Measurements from ENCODE around the gene STX16. TPM values are rescaled to one million over a fixed set of nuclear protein-coding genes. Genes with fewer than 3 reads are reported as not detected.

STX16 gene
- total and polyA plus RNA-seq, 2 experiments from 2014 or later, result 23.2 to 41.8 TPM

DNA sequence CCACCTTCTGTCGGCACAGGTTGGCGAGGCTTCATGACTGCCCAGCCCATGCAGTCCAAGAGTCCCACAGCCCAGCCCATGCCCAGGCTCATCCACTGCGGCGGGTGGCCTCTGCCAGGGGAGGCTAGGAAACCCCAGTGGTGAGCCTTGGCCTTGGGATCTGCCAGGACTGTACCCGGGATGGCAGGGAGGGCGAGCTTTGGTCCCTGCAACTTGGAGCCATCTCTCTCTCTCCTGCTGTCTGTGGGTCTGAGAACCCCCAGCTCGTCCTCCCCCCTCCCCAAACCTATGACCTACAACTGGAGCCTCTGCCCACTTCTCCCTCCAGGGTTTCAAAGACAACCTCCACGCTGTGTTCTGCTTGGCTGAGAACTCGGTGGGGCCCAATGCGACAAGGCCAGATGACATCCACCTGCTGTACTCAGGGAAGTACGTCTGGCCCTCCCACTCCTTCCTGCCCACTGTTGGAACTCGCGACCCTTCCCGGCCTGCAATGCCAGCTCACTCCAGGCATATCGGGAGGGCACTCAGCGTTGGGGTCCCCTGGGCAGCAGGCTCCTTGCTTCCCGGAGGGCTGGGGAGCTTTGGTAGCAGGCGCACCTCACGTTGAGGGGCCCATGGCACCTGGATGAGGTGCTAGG is 61.2 kb downstream of the STX16 start:
- peak; percentile 4 for DNase-seq (ENCODE audit: low spot score)
- no peak overlapping the region for H3K27ac ChIP-seq
- WGBS (ENCODE audit: low lambda C conversion rate, missing lambda C conversion rate), result 92% methylated on average over 19 of the region's 19 CpGs
- no peaks in the 10 kb centered on the region for H3K4me1 ChIP-seq (ENCODE audit: insufficient read depth)
- H3K79me2 ChIP-seq, result no peaks in the 10 kb centered on the region
- no peaks in the 10 kb centered on the region for H4K20me1 ChIP-seq (ENCODE audit: insufficient read depth, poor library complexity, severe bottlenecking)
- H2AFZ ChIP-seq, result no peak overlapping the region
- H3K4me3 ChIP-seq, result no peak overlapping the region
- no peaks in the 10 kb centered on the region for H3K36me3 ChIP-seq (replicated peaks; ENCODE audit: insufficient read depth, low read depth)
- no peaks in the 10 kb centered on the region for H3K9me2 ChIP-seq (replicated peaks; ENCODE audit: insufficient read depth)
- H3K4me2 ChIP-seq, result no peak overlapping the region
- TF ChIP-seq EZH2 (IDR thresholded peaks at IDR 0.05; ENCODE audit: borderline replicate concordance), result no peak
- no peak for TF ChIP-seq CTCF (IDR thresholded peaks at IDR 0.05; ENCODE audit: poor library complexity)
- TF ChIP-seq EZH2phosphoT487 (IDR thresholded peaks at IDR 0.05; ENCODE audit: low read depth, severe bottlenecking, unreplicated experiment), result no peak
- no peaks in the 10 kb centered on the region for H3K27me3 ChIP-seq
- no peaks in the 10 kb centered on the region for H3K9me3 ChIP-seq (ENCODE audit: low read depth)

DNA sequence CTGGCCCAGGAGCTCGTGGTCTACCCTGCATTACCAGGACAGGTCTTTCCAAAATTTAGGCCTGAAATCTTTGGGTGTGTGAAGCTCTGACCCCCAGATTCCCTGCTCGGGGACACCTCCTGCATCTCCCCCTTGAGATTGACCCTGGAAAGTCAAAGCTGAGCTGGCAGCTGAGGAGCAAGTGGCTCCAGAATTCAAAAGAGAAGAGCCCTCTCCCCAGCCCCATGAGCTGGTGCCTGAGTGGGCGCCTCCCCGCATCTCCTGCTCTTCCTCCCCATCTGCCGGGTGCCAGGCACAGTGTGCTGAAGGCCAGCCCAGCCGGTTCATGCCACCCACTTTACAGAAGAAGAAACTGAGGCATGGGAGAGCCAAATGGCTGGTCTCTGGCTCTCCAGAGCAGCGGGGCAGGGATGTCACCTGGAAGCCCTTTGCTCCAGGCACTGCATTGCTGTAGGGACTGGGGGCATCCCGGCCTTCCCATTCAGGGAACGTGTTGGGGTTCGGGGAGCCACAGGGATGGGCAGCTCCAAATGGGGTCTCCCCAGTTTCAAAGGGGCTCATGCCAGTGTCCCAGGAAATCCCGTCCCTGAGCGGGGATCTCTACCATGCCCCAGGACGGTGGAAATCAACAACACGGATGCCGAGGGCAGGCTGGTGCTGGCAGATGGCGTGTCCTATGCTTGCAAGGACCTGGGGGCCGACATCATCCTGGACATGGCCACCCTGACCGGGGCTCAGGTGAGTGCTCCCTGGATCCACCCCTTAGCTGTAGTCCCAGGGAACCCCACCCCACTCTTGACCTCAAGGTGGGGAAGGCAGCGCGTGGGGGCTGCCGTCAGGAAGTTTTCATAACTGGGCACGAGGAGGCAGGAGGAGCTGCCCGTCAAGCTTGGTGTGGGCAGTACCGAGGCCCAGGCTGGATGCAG is 62.0 kb downstream of the STX16 start:
- no peaks in the 10 kb centered on the region for H3K9me2 ChIP-seq (replicated peaks; ENCODE audit: insufficient read depth)
- H3K27ac ChIP-seq, result no peak overlapping the region
- H3K4me1 ChIP-seq (ENCODE audit: insufficient read depth), result no peaks in the 10 kb centered on the region
- H3K4me3 ChIP-seq, result no peak overlapping the region
- no peaks in the 10 kb centered on the region for H3K36me3 ChIP-seq (replicated peaks; ENCODE audit: insufficient read depth, low read depth)
- H3K9me3 ChIP-seq (ENCODE audit: low read depth), result no peaks in the 10 kb centered on the region
- WGBS (ENCODE audit: low lambda C conversion rate, missing lambda C conversion rate), result 95% methylated on average over 24 of the region's 24 CpGs
- H3K27me3 ChIP-seq, result no peaks in the 10 kb centered on the region
- no peak overlapping the region for H2AFZ ChIP-seq
- DNase-seq (ENCODE audit: low spot score), result peak; percentile 2
- TF ChIP-seq EZH2 (IDR thresholded peaks at IDR 0.05; ENCODE audit: borderline replicate concordance) (no peak), CTCF (IDR thresholded peaks at IDR 0.05; ENCODE audit: poor library complexity) (no peak), EZH2phosphoT487 (IDR thresholded peaks at IDR 0.05; ENCODE audit: low read depth, severe bottlenecking, unreplicated experiment) (no peak)
- no peak overlapping the region for H3K4me2 ChIP-seq
- H4K20me1 ChIP-seq (ENCODE audit: insufficient read depth, poor library complexity, severe bottlenecking), result no peaks in the 10 kb centered on the region
- H3K79me2 ChIP-seq, result no peaks in the 10 kb centered on the region

DNA sequence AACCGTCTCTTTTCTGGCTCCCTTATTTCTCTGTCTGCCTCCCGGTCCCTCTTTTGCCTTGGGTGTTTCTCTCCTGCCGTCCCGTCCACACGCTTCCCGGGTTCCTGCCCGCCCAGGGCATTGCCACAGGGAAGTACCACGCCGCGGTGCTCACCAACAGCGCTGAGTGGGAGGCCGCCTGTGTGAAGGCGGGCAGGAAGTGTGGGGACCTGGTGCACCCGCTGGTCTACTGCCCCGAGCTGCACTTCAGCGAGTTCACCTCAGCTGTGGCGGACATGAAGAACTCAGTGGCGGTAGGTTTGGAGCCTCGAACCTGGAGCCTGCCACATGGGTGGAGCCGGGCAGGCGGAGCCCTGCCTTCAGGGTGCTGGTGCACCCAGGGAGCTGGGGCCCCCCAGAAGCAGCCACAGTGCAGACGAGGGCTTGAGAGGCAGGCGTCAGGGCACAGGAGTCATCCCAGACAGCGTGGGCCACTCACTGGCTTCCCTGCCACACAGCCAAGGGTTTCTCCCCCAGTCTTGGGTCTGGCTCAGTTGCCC is 62.8 kb downstream of the STX16 start:
- no peak for TF ChIP-seq EZH2phosphoT487 (IDR thresholded peaks at IDR 0.05; ENCODE audit: low read depth, severe bottlenecking, unreplicated experiment)
- no peak for TF ChIP-seq EZH2 (IDR thresholded peaks at IDR 0.05; ENCODE audit: borderline replicate concordance)
- TF ChIP-seq CTCF (IDR thresholded peaks at IDR 0.05; ENCODE audit: poor library complexity), result no peak
- Histone ChIP-seq H3K9me2 (replicated peaks; ENCODE audit: insufficient read depth) (no peaks in the 10 kb centered on the region), H3K36me3 (replicated peaks; ENCODE audit: insufficient read depth, low read depth) (no peaks in the 10 kb centered on the region), H3K4me1 (ENCODE audit: insufficient read depth) (no peaks in the 10 kb centered on the region), H3K27me3 (no peaks in the 10 kb centered on the region), H3K4me2 (no peak overlapping the region), H3K4me3 (no peak overlapping the region), H3K9me3 (ENCODE audit: low read depth) (no peaks in the 10 kb centered on the region), H3K27ac (no peak overlapping the region), H4K20me1 (ENCODE audit: insufficient read depth, poor library complexity, severe bottlenecking) (no peaks in the 10 kb centered on the region), H2AFZ (no peak overlapping the region), H3K79me2 (no peaks in the 10 kb centered on the region)
- DNase-seq (ENCODE audit: low spot score), result peak; percentile 4
- WGBS (ENCODE audit: low lambda C conversion rate, missing lambda C conversion rate), result 97% methylated on average over 24 of the region's 24 CpGs

Data from hepatocyte (in vitro differentiated cells).